ENCODE measurements around the gene BICDL2. TPM values are rescaled to one million over a fixed set of nuclear protein-coding genes. Genes with fewer than 3 reads are reported as not detected.
A peak's percentile ranks its signal among the peaks of the same experiment; 100 is the strongest.

Gene BICDL2
- total and polyA plus RNA-seq, 9 of the 15 experiments (the other 6 are each of a cell fraction or from before 2014, with no cell fraction given) = 0.09 to 0.28 (median 0.09) TPM; not detected in 6

DNA sequence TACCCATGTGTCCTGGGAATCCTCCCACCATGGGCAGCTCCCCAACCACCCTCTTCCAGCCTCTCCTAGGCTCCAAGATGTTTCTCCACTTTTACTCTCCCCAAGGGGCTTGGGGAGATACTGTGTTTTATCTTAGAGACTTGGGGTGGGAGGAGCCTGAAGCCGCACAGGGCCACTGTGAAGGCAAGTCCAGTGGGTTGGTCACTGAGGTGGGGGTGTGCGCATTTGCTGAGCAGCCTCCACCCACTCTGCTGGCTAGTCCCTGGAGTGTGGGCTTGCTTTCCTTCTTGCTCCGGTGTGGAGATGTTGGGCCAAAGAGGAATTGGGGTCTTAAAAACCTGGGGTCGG, 28.1 kb downstream of the BICDL2 start (continued):
- no peak for TF ChIP-seq BRF1 (IDR thresholded peaks at IDR 0.05; ENCODE audit: borderline replicate concordance, extremely low read depth, insufficient read length)
- TF ChIP-seq BRCA1 (IDR thresholded peaks at IDR 0.05) = no peak
- TF ChIP-seq BRCA1 (CRISPR knock-in tag; IDR thresholded peaks at IDR 0.05) = no peak
- no peak for TF ChIP-seq ZNF561 (CRISPR knock-in tag; conservative IDR thresholded peaks at IDR 0.05)
- TF ChIP-seq, protein P1, sequence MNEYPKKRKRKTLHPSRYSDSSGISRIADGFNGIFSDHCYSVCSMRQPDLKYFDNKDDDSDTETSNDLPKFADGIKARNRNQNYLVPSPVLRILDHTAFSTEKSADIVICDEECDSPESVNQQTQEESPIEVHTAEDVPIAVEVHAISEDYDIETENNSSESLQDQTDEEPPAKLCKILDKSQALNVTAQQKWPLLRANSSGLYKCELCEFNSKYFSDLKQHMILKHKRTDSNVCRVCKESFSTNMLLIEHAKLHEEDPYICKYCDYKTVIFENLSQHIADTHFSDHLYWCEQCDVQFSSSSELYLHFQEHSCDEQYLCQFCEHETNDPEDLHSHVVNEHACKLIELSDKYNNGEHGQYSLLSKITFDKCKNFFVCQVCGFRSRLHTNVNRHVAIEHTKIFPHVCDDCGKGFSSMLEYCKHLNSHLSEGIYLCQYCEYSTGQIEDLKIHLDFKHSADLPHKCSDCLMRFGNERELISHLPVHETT (CRISPR knock-in tag; conservative IDR thresholded peaks at IDR 0.05 in 1 of 2, IDR thresholded peaks at IDR 0.05 in 1 of 2) = no peak
- TF ChIP-seq SETDB1 (IDR thresholded peaks at IDR 0.05; ENCODE audit: low read length) = no peak
- no peak for TF ChIP-seq NR1H2 (CRISPR knock-in tag; IDR thresholded peaks at IDR 0.05)
- TF ChIP-seq ILF3 (IDR thresholded peaks at IDR 0.05; ENCODE audit: borderline replicate concordance) = no peak
- TF ChIP-seq NRF1 (conservative IDR thresholded peaks at IDR 0.05 in 1 of 2, IDR thresholded peaks at IDR 0.05 in 1 of 2) = peak; percentile 75 to 79
- TF ChIP-seq POLR2A (conservative IDR thresholded peaks at IDR 0.05) = peak; percentile 64; the same call in 1 of the 2 replicates
- TF ChIP-seq SRSF3 (IDR thresholded peaks at IDR 0.05; ENCODE audit: insufficient read depth, low read length) = no peak
- no peak for TF ChIP-seq TEAD4 (IDR thresholded peaks at IDR 0.05; ENCODE audit: low read length)
- no peak for TF ChIP-seq TEAD4 (CRISPR knock-in tag; IDR thresholded peaks at IDR 0.05; ENCODE audit: borderline replicate concordance)
- TF ChIP-seq, protein P2, sequence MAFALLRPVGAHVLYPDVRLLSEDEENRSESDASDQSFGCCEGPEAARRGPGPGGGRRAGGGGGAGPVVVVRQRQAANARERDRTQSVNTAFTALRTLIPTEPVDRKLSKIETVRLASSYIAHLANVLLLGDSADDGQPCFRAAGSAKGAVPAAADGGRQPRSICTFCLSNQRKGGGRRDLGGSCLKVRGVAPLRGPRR (CRISPR knock-in tag; IDR thresholded peaks at IDR 0.05) = no peak
- TF ChIP-seq RFX1 (IDR thresholded peaks at IDR 0.05) = no peak

All from K562 (cell line).